Fibroblast of villous mesenchyme (primary cell): ENCODE measurements around the gene LYPLA2. TPM values are rescaled to one million over a fixed set of nuclear protein-coding genes. Genes with fewer than 3 reads are reported as not detected.
"Not testable (repeated sequence)": the region's sequence is repeated elsewhere in the genome, so short reads cannot be mapped to it uniquely, and the experiment has no call there.

Source experiments
- DNase-seq: peaks from one replicate; pipeline ENCODE4 v3.0.0-alpha.2; 2010; ENCODE audit warnings: low read depth
- H3K4me3 ChIP-seq: 2 replicates; pipeline ENCODE4 v1.5.1; 2011; ENCODE audit warnings: low read depth, mild to moderate bottlenecking, low read length
- total RNA-seq: library from RNA; depleted of rRNA; stranded (reverse); fragments of >200 nt; gene quantifications from 2 replicates; pipeline ENCODE4 v1.2.3, GENCODE V29; 2012
- TF ChIP-seq, protein P1 (sequence below): IDR thresholded peaks from 2 replicates; pipeline ENCODE4 v1.5.1; 2012; ENCODE audit warnings: low read depth, mild to moderate bottlenecking, low read length; ENCODE audit not compliant: insufficient read depth

The LYPLA2 gene
- total RNA-seq, 1 donor: 48.8 TPM

DNA sequence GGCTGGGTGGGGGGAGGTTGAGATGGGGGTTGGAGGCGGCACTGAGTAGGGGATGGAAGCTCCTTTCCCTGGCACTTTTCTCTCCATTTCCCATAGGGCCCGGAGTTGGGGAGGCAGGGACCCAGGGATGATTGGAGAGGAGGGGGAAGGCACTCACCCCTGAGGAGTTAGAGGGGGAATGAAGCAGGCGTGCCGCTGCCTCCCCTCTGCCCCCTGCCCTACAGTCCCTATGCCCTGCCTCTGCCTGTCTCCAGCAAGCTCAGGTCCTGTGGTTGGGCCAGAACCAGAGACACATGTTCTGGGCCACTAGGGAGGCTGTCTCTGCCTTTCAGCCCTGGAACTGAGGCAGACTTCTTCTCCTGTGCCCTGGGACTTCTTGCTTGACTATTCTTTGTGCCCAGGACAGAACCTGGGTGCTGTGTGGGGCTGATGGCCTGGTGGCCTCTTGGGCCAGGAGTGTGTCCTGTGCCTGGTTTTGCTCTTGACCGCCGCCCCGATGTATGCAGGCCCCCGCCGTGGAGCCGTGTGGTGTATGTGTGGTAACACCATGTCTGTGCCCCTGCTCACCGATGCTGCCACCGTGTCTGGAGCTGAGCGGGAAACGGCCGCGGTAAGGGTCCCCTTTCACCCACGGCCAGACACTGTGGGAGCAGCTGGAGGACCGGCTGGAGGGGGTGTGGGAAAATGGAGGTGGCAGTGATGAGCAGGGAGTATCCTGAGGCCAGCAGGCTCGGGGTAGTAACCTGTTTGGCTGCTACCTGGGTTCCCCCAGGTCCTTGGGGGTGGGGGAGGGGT is 1.4 kb downstream of the LYPLA2 start:
- TF ChIP-seq, protein P1, sequence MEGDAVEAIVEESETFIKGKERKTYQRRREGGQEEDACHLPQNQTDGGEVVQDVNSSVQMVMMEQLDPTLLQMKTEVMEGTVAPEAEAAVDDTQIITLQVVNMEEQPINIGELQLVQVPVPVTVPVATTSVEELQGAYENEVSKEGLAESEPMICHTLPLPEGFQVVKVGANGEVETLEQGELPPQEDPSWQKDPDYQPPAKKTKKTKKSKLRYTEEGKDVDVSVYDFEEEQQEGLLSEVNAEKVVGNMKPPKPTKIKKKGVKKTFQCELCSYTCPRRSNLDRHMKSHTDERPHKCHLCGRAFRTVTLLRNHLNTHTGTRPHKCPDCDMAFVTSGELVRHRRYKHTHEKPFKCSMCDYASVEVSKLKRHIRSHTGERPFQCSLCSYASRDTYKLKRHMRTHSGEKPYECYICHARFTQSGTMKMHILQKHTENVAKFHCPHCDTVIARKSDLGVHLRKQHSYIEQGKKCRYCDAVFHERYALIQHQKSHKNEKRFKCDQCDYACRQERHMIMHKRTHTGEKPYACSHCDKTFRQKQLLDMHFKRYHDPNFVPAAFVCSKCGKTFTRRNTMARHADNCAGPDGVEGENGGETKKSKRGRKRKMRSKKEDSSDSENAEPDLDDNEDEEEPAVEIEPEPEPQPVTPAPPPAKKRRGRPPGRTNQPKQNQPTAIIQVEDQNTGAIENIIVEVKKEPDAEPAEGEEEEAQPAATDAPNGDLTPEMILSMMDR: no peak
- H3K4me3 ChIP-seq: peak overlapping the region; percentile 93
- DNase-seq: no peak

DNA sequence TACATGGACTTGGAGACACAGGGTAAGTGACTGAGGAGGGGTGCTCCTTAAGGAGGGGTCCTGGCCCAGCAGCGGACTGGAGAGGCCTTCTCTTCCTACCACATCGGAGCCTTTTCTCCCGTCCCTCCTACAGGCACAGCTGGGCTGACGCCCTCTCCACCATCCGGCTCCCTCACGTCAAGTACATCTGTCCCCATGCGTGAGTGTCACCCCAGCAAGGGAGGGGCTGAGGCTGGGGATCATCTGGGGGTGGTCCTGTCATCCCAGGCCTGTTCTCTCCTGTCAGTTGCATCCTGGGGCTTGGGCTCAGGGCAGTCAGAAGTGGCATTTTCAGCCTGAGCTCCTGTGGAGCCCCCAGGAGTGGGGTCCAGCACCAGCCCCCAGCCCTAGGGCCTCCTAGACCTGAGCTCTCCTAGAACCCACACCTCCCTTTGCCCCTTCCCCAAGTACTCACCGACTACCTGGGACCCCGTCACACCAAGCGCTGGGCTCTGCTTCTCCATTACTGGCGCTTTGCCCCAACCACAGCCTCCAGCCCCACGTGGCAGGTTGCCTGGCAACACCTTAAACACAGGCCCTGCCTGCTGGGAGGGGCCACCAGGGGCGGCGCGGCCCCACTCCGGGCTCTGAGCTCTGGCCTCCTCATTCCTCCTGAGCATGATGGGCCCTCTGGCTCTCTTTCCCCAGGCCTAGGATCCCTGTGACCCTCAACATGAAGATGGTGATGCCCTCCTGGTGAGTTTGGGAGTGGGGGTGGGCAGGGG is 2.3 kb downstream of the LYPLA2 start:
- TF ChIP-seq, protein P1: no peak
- H3K4me3 ChIP-seq: no peak overlapping the region
- DNase-seq: no peak

DNA sequence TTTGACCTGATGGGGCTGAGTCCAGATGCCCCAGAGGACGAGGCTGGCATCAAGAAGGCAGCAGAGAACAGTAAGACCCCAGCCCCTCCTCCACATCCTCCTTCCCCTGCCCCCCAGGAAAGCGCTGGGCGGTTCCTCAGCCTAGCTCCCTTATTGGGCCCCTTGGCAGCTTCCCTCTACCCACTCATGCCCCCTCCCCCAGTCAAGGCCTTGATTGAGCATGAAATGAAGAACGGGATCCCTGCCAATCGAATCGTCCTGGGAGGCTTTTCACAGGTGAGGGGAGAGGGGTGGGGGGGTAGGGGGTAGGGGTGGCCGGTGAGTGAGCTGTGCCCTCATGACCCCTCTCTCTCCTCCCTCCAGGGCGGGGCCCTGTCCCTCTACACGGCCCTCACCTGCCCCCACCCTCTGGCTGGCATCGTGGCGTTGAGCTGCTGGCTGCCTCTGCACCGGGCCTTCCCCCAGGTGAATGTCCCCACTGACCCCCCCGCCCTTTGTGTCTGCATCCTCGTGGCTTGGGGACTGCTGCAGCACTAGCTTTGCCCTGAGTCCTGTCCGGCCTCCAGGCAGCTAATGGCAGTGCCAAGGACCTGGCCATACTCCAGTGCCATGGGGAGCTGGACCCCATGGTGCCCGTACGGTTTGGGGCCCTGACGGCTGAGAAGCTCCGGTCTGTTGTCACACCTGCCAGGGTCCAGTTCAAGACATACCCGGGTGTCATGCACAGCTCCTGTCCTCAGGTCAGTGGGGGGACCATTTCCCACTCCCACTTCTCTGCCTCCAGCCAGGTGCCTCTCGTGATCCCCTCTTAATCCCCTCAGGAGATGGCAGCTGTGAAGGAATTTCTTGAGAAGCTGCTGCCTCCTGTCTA is 3.2 kb downstream of the LYPLA2 start:
- TF ChIP-seq, protein P1: no peak
- DNase-seq: no peak
- H3K4me3 ChIP-seq: no peak overlapping the region

DNA sequence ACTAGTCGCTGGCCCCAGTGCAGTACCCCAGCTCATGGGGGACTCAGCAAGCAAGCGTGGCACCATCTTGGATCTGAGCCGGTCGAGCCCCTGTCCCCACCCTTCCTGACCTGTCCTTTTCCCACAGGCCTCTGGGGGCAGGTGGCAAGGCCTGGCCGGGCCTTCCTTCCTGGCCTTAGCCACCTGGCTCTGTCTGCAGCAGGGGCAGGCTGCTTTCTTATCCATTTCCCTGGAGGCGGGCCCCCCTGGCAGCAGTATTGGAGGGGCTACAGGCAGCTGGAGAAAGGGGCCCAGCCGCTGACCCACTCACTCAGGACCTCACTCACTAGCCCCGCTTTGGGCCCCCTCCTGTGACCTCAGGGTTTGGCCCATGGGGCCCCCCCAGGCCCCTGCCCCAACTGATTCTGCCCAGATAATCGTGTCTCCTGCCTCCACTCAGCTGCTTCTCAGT is 3.8 kb downstream of the LYPLA2 start:
- DNase-seq, H3K4me3 ChIP-seq: not testable (repeated sequence)

DNA sequence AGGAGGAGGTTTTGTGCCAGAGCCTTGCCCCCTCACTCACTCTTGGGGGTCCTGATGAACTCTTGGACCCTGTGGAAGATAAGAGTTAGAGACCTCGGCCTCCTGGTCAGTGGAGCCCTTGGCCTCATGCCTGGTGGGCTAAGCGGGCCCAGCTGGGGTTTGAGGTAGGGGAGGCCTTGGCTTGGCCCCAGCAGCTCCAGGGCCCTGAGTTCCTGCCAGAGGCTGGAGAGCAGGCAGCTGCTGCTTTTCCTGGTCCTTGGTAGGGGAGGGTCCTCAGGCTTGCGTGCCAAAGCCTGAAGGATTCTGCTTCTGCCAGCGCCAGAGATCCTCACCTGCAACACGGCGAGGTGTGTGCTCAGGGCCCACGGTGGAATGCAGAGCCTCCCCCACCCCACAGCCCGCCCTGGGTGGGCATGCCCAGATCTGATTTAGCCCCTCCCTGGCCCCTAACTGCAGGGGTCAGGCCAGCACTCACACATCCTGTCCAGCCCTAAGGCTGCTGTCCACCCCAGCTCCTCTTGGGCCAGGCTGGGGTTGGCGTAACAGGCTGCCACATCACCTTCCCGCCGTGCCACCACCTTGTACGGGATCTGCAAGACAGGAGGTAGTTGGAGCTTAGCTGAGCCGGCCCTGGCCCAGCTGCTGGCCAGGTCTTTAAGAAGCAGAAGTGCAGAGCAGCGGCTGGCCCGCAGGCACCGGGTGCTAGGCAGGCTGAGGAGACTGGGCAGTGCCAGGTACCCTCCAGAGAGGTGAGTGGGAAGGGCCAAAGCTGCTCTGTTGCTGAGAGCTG is 4.9 kb downstream of the LYPLA2 start:
- TF ChIP-seq, protein P1: no peak
- DNase-seq: no peak
- no peak overlapping the region for H3K4me3 ChIP-seq

DNA sequence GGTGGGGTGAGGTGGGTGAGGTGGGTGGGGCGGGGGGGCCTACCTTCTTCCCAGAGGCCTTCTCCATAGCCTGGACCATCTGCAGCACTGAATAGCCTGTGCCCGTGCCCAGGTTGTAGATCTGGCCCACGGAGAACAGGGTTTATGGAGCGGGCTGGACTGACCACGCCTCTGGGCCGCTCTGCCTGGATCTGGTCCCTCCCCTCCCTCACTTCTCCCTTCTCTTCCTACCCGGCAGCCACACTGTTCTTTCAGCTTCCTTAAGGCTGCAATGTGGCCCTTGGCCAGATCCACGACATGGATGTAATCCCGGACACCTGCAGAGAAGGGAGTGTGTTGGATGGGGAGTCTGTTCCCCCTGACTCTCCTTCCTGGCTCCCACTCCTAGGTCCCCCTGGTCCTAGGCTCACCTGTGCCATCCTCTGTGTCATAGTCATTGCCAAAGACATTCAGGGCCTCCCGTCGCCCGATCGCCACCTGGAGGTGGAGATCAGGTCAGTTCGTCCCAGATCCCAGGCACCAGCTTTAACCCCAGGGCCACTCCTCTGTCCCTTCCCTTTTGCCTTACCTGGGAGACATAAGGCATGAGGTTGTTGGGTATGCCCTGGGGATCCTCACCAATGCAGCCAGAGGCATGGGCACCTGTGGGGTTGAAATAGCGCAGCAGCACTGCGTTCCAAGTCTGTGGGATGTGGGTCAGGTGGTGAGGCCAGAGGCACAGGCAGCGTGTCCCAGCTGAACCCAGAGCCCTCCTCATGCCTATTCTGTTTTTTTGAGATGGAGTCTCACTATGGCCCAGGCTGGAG is 5.7 kb downstream of the LYPLA2 start:
- DNase-seq: no peak
- TF ChIP-seq, protein P1: no peak

More for the DNA sequence above, 5.7 kb downstream of the LYPLA2 start:
- no peak overlapping the region for H3K4me3 ChIP-seq
